Ishikawa (cell line): Measurements from ENCODE around the gene CHD2.

ENCODE experiments used
- CEBPB ChIP-seq: IDR thresholded peaks from 2 replicates; pipeline ENCODE4 v1.6.1; 2012
- CREB1 ChIP-seq: IDR thresholded peaks from 2 replicates; pipeline ENCODE4 v1.6.1; 2012; ENCODE audit warnings: low read depth
- EGR1 ChIP-seq: IDR thresholded peaks from 2 replicates; pipeline ENCODE4 v1.6.1; 2012
- EP300 ChIP-seq: IDR thresholded peaks from 2 replicates; pipeline ENCODE4 v1.6.1; 2012; ENCODE audit warnings: borderline replicate concordance
- FOXM1 ChIP-seq: IDR thresholded peaks from 2 replicates; pipeline ENCODE4 v1.6.1; 2012; ENCODE audit warnings: low read depth, borderline replicate concordance
- MAX ChIP-seq: IDR thresholded peaks from 2 replicates; pipeline ENCODE4 v1.6.1; 2012
- NFIC ChIP-seq: IDR thresholded peaks from 2 replicates; pipeline ENCODE4 v1.6.1; 2012
- RAD21 ChIP-seq: IDR thresholded peaks from 2 replicates; pipeline ENCODE4 v1.6.1; 2012; ENCODE audit warnings: low read depth
- REST ChIP-seq: IDR thresholded peaks from 2 replicates; pipeline ENCODE4 v1.6.1; 2012; ENCODE audit warnings: low read depth, mild to moderate bottlenecking
- TAF1 ChIP-seq: IDR thresholded peaks from 2 replicates; pipeline ENCODE4 v1.6.1; 2012; ENCODE audit warnings: low read depth, mild to moderate bottlenecking
- TCF12 ChIP-seq: IDR thresholded peaks from 2 replicates; pipeline ENCODE4 v1.6.1; 2012; ENCODE audit warnings: low read depth
- TEAD4 ChIP-seq: IDR thresholded peaks from 2 replicates; pipeline ENCODE4 v1.6.1; 2012
- USF1 ChIP-seq: IDR thresholded peaks from 2 replicates; pipeline ENCODE4 v1.6.1; 2012
- YY1 ChIP-seq: IDR thresholded peaks from 2 replicates; pipeline ENCODE4 v1.6.1; 2012; ENCODE audit warnings: low read depth
- ZBTB7A ChIP-seq: IDR thresholded peaks from 2 replicates; pipeline ENCODE4 v1.6.1; 2012; ENCODE audit warnings: low read depth

Gene CHD2

DNA sequence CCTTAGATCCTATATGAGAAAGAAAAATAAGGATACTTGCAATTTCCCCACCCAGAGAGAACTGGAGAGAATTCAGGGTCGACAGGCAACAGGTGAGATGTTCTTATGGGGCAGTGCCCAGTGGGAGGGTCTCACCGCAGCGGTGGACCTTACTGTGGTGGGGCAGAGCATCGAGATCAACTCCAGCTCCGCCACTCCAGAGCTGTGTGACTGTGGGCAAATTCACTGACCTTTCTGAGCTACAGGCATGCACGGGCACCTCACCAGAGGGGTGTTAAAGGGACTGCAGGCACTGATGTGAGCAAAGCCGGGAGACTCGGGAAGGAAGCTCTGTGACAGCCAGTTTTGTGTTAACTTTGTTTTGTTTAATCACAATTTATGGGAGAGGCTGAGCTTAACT is 158.0 kb downstream of the CHD2 start:
- no peak for TF ChIP-seq RAD21
- no peak for TF ChIP-seq TAF1
- no peak for TF ChIP-seq EP300
- TF ChIP-seq TCF12: no peak
- TF ChIP-seq REST: no peak
- TF ChIP-seq CREB1: no peak
- no peak for TF ChIP-seq EGR1
- TF ChIP-seq CEBPB: no peak
- no peak for TF ChIP-seq FOXM1
- TF ChIP-seq NFIC: no peak
- TF ChIP-seq TEAD4: no peak
- no peak for TF ChIP-seq YY1
- TF ChIP-seq USF1: no peak
- no peak for TF ChIP-seq ZBTB7A
- TF ChIP-seq MAX: no peak

GRCh38 chr15:93058904-93059427 is 158.8 kb downstream of the CHD2 start:
- TF ChIP-seq CREB1 (no peak), EGR1 (no peak), TAF1 (no peak), YY1 (no peak), NFIC (no peak), TEAD4 (no peak)

DNA sequence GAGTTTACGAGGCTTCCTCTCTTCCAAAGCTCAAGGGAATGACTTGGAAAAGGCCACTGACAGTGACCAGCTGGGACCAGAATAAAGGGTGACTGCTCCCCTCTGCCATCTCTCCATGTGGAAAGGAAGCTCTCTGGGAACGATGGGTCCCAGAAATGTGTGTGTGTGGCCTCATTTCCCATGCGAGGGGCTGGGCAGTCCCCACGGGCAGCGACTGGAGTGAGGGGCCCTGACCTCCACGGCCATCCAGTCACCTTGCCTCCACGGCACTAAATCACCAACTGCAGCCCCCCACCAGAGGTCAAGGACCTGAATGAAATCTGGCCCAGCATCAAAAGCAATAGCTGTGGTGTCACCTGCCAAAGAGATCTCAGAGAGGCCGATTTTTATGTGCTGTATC is 159.3 kb downstream of the CHD2 start:
- no peak for TF ChIP-seq NFIC
- no peak for TF ChIP-seq CREB1
- TF ChIP-seq EGR1: no peak
- TF ChIP-seq FOXM1: no peak
- no peak for TF ChIP-seq MAX
- TF ChIP-seq YY1: no peak
- TF ChIP-seq CEBPB: no peak
- TF ChIP-seq TCF12: no peak
- TF ChIP-seq REST: no peak
- no peak for TF ChIP-seq ZBTB7A
- TF ChIP-seq TEAD4: no peak
- TF ChIP-seq TAF1: no peak
- no peak for TF ChIP-seq RAD21
- TF ChIP-seq USF1: no peak
- no peak for TF ChIP-seq EP300

DNA sequence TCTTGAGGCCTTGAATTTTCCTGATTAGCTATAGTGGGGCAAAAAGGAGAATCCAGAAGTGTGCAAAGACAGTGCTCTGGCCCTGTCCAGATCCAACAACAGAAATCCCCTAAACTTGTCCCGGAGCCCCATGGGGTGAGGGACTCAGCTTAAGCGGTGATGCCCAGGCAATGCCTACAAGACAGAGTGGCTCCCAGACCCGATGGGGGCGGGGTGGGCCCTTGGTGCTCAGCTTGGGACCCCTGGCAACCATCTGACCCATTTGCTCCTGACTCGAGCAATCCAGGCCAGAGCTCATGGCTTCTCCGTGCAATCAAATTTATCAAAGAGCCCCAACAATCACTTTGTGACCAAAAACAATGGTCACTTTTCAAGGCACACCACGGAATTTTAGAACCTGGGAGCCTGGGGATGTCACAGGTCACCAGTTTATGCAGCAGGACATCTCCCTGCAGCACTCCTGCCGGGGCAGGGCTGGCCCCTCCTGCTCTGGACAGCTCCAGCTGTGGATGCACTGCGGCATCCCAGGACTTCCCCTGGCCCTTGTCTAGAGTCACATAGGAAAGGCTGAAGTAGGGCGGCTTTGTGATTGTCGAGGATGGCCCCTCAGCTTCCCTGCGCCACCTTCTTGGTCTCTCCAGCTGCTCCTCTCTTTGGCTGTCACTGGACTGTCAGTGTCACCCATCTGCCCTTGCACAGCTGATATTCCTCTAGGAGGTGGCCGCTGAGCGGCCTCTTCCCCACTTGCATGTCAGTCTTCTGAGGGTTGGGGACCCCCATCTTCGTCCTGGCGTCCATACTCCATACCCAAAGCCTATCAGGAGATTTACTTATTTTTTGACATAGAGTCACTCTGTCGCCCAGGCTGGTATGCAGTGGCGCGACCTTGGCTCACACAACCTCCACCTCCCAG is 160.5 kb downstream of the CHD2 start:
- TF ChIP-seq REST (peak; percentile 21; the same call in 1 of the 2 replicates), YY1 (no peak)

GRCh38 chr15:93063262-93063671 is 163.1 kb downstream of the CHD2 start:
- TF ChIP-seq REST: no peak
- TF ChIP-seq CEBPB: no peak
- no peak for TF ChIP-seq ZBTB7A
- TF ChIP-seq YY1: no peak
- no peak for TF ChIP-seq EP300
- no peak for TF ChIP-seq FOXM1
- no peak for TF ChIP-seq TEAD4
- TF ChIP-seq CREB1: no peak
- TF ChIP-seq EGR1: no peak
- no peak for TF ChIP-seq MAX
- no peak for TF ChIP-seq TCF12
- TF ChIP-seq TAF1: no peak
- no peak for TF ChIP-seq RAD21
- TF ChIP-seq USF1: no peak
- TF ChIP-seq NFIC: no peak
